Thoracic aorta (tissue), 2 donors: ENCODE results near the gene GOLGA3. TPM values are rescaled to one million over a fixed set of nuclear protein-coding genes. Genes with fewer than 3 reads are reported as not detected.

ENCODE experiments used
- ATAC-seq: fragments of 150-250 bp; one replicate; pipeline ENCODE4 v1.8.0; 2017; ENCODE audit warnings: low read depth; ENCODE audit not compliant: insufficient number of reproducible peaks, low FRiP score
- DNase-seq: peaks from one replicate; pipeline ENCODE4 v3.0.0-alpha.2; 2020; ENCODE audit warnings: low spot score
- H3K27ac ChIP-seq, 2 donors: fragments of 200-600 bp; sonication (generic); 1 replicate in 1 of 2; 2 replicates in 1 of 2; pipeline ENCODE4 v1.5.1; 2016; ENCODE audit warnings: mild to moderate bottlenecking in 2 of 2, moderate library complexity in 2 of 2
- H3K27me3 ChIP-seq: fragments of 200-600 bp; sonication (generic); replicated peaks from 2 replicates; pipeline ENCODE4 v1.6.0; 2016; ENCODE audit warnings: mild to moderate bottlenecking; ENCODE audit not compliant: insufficient read depth
- H3K36me3 ChIP-seq: fragments of 200-600 bp; sonication (generic); one replicate; pipeline ENCODE4 v1.5.1; 2016
- H3K4me1 ChIP-seq, 2 donors: fragments of 200-600 bp; sonication (generic); 1 replicate in 1 of 2; 2 replicates in 1 of 2; pipeline versions ENCODE4 v1.5.1 to v1.6.0; 2016; ENCODE audit warnings: low read depth in 2 of 2, mild to moderate bottlenecking in 1 of 2; ENCODE audit not compliant: control insufficient read depth in 1 of 2
- H3K4me3 ChIP-seq: fragments of 200-600 bp; sonication (generic); 2 replicates; pipeline ENCODE4 v1.5.1; 2016; ENCODE audit warnings: mild to moderate bottlenecking
- H3K9me3 ChIP-seq: fragments of 200-600 bp; sonication (generic); 2 replicates; pipeline ENCODE4 v1.5.1; 2016
- total RNA-seq, 2 donors: library from RNA; depleted of rRNA; stranded (reverse); fragments of >200 nt; gene quantifications; one replicate each; pipeline versions ENCODE4 v1.1.0 to v1.2.3, GENCODE V29; 2016
- TF ChIP-seq, protein P1 (sequence below): fragments of 200-600 bp; sonication (generic); IDR thresholded peaks from one replicate; pipeline ENCODE4 v1.5.1; 2019; ENCODE audit warnings: antibody characterized with exemption

Gene GOLGA3
- total RNA-seq, 2 donors from 2014 or later: 125 to 137 TPM

DNA sequence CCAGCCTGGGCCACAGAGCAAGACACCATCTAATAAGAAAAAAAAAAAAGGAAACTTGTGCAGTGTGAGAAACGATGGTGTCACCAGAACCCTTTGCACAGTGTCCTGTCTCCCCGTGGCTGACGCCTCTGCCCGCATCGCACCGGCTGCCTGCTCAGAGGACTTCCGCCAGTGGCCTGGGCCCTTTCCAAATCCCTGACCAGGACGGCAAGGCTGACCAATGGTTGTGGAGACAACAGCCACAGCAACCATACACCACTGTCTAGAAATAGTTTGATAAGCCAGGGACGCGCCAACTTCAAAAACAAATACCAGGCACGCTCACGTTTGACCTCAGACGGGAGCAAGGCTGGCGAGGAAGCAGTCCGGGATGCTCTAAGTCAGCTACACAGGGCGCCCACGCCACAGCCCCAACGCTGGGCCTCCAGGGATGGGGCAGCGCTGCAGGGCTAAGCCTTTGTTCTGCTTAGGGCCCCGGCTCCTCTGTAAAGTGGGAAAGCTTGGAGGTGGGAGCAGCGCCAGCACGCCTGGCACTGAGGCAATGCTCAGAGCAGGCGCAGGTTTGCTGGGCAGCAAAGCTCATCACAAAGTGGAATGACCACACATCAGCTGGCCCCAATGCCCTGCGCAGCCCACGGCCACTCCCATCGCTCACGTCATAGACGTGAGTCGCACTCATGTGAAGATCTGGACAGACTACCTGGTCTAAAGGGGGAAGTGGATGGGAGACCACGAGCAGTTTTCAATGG, 105.5 kb downstream of the GOLGA3 start:
- peaks cover 64% of the 10 kb centered on the region for H3K36me3 ChIP-seq
- H3K27ac ChIP-seq: no peak overlapping the region
- no peak overlapping the region for H3K4me3 ChIP-seq
- TF ChIP-seq, protein P1, sequence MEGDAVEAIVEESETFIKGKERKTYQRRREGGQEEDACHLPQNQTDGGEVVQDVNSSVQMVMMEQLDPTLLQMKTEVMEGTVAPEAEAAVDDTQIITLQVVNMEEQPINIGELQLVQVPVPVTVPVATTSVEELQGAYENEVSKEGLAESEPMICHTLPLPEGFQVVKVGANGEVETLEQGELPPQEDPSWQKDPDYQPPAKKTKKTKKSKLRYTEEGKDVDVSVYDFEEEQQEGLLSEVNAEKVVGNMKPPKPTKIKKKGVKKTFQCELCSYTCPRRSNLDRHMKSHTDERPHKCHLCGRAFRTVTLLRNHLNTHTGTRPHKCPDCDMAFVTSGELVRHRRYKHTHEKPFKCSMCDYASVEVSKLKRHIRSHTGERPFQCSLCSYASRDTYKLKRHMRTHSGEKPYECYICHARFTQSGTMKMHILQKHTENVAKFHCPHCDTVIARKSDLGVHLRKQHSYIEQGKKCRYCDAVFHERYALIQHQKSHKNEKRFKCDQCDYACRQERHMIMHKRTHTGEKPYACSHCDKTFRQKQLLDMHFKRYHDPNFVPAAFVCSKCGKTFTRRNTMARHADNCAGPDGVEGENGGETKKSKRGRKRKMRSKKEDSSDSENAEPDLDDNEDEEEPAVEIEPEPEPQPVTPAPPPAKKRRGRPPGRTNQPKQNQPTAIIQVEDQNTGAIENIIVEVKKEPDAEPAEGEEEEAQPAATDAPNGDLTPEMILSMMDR: no peak
- H3K4me1 ChIP-seq: no peaks in the 10 kb centered on the region
- no peaks in the 10 kb centered on the region for H3K9me3 ChIP-seq
- ATAC-seq (no peak), DNase-seq (no peak)
- H3K27me3 ChIP-seq: no peaks in the 10 kb centered on the region

DNA sequence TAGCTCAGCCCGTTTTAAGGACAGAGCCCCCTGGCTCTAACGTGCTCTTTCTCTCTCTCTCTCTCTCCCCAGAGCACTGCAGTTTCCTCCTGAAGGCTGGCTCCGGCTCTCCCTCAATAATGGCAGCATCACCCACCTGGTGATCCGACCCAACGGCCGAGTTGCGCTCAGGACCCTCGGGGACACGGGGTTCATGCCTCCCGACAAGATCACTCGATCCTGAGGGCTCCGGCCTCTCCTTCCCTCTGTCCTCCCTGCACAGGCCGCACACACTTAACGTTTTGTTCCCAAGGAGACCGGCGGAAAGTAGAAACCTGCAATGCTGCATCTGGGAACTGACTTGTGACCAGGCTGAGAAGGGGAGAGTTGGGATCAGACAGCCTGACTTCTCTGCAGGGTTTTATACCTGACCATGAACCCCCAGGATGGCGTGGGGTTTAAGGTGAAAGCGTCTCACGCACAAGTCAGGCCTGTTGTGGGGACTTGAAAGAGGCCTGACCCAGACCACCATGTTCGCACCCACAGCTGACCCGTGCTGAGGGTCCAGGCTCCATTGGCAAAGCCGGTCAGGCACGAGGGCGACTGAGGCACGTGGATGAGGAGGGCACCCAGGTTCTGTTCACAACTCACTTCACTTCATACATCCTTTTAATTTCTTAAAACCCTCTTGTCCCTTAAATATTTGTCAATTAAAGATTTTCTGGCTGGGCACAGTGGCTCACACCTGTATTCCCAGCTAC, 107.9 kb downstream of the GOLGA3 start:
- Histone ChIP-seq H3K9me3 (no peaks in the 10 kb centered on the region), H3K4me3 (no peak overlapping the region), H3K4me1 (no peaks in the 10 kb centered on the region), H3K27ac (no peak overlapping the region), H3K27me3 (no peaks in the 10 kb centered on the region), H3K36me3 (peaks cover 57% of the 10 kb centered on the region)
- DNase-seq (no peak), ATAC-seq (no peak)
- TF ChIP-seq, protein P1: no peak

GRCh38 chr12:132719954-132720324, 108.7 kb downstream of the GOLGA3 start:
- H3K27ac ChIP-seq: no peak overlapping the region
- H3K4me1 ChIP-seq: no peaks in the 10 kb centered on the region
- ATAC-seq (no peak), DNase-seq (no peak)
- TF ChIP-seq, protein P1: no peak
- H3K27me3 ChIP-seq: no peaks in the 10 kb centered on the region
- peaks cover 50% of the 10 kb centered on the region for H3K36me3 ChIP-seq
- no peak overlapping the region for H3K4me3 ChIP-seq
- H3K9me3 ChIP-seq: no peaks in the 10 kb centered on the region

DNA sequence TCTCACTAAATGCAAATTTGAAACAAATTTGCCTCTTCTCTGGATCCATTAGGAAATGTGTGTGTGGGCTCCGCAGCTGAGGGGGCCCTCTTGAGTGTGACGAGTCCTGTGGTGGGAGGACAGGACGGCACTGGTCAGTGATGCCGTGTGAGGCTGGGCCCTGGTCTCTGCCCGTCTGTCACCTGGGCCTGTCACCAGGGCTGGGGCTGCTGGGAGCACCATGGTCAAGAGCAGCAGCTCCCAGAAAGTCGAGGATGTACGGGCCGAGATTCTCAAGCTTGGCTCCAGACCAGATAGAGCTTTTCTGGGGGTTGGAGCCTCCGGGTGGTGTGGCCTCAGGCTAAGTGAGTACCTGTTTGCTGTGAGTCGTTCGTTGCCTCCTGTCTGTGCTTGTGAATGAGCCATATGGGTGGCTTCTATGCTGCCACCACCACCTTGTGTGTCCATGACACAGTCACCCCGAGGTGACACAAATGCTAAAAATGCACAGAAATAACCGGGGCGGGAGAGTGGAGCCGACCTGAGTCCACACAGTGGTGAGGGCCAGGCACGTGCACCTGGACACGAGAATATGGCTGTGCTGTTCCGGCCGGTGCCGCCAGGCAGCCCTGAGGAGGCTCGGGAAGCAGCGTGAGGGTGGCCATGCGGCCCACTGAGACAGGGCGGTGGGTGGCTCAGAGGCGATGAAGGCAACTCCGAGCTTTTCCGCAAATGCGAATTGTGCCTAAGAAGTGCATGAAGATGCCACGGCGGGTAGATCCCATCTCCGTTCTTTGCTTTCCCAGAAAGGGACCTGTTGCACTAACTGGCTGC, 109.3 kb downstream of the GOLGA3 start:
- no peak for ATAC-seq

More for the DNA sequence above, 109.3 kb downstream of the GOLGA3 start:
- DNase-seq: no peak
- Histone ChIP-seq H3K36me3 (peaks cover 44% of the 10 kb centered on the region), H3K27ac (no peak overlapping the region), H3K27me3 (no peaks in the 10 kb centered on the region), H3K4me1 (no peaks in the 10 kb centered on the region), H3K4me3 (no peak overlapping the region), H3K9me3 (no peaks in the 10 kb centered on the region)
- TF ChIP-seq, protein P1: no peak

Other genes starting within 250 kb of the GOLGA3 start
- gene LRCOL1, start 218.3 kb downstream of the GOLGA3 start, total RNA-seq: not detected
- gene P2RX2, start 210.1 kb downstream of the GOLGA3 start, total RNA-seq: not detected
- gene POLE, start 141.5 kb downstream of the GOLGA3 start, total RNA-seq: 10 to 100 TPM; 41.3 to 45.7 TPM
- 10 to 100 TPM; 56.9 to 62.7 TPM for gene PXMP2, start 141.3 kb downstream of the GOLGA3 start, total RNA-seq
- 10 to 100 TPM; 21.5 to 24.2 TPM for gene PGAM5, start 118.0 kb downstream of the GOLGA3 start, total RNA-seq
- 100 to 1,000 TPM in 1 of 2 donors, 10 to 100 TPM in 1; 78.0 to 104 TPM for gene ANKLE2, start 67.0 kb downstream of the GOLGA3 start, total RNA-seq
- gene CHFR, start 58.7 kb upstream of the GOLGA3 start, total RNA-seq: 10 to 100 TPM; 72.3 to 75.6 TPM
- gene ZNF605, start 127.4 kb upstream of the GOLGA3 start, total RNA-seq: 10 to 100 TPM in 1 of 2 donors, 1 to 10 TPM in 1; 7.0 to 23.2 TPM
- 10 to 100 TPM in 1 of 2 donors, 1 to 10 TPM in 1; 8.1 to 18.8 TPM for gene ZNF26, start 157.5 kb upstream of the GOLGA3 start, total RNA-seq
- 10 to 100 TPM; 29.0 to 39.4 TPM for gene ZNF84, start 208.6 kb upstream of the GOLGA3 start, total RNA-seq